ENCODE measurements around the gene SMAP1.

Gene SMAP1

DNA sequence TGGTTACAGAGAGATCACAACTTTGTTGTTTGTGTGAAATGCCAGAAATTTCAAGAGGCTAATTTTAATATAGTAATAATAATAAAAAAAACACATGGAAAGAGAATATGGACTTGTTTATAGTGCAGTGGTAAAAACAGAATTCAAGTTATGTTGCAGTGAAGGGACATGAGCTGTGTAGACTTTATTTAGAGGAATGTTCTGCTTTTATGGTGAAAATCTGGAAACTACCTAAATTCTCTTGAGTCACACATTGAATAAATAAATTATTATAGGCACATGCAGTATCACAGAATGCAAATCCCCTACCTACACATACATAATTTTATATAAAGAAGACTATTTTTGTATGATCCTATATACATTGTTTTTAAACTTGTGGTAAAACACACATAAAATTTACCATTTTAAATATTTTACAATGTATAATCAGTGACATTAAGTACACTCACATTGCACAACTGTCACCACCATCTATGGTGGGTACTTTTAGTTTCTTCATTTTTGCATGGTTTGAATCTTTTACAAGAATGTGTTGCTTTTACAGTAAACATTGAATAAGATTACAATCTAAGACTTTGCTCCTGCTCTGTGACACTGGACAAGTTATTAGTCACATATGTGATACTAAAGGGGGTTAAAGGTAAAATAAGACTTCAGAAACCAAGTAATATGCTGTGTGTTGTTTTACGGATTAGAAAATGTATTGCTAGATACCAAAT is 181.8 kb downstream of the SMAP1 start:
- H3K36me3 ChIP-seq (ENCODE audit: control insufficient read depth, insufficient read depth, low read length): no peaks in the 10 kb centered on the region
- no peaks in the 10 kb centered on the region for H3K4me1 ChIP-seq (ENCODE audit: control insufficient read depth, insufficient read depth, low read length)
- no peak overlapping the region for H3K9ac ChIP-seq (ENCODE audit: low read length)
- H3K4me3 ChIP-seq (ENCODE audit: low read length): no peak overlapping the region
- H3K27me3 ChIP-seq (ENCODE audit: control insufficient read depth, insufficient read depth, low read length): no peaks in the 10 kb centered on the region
- H3K9me3 ChIP-seq (ENCODE audit: control insufficient read depth, low read length): no peaks in the 10 kb centered on the region

DNA sequence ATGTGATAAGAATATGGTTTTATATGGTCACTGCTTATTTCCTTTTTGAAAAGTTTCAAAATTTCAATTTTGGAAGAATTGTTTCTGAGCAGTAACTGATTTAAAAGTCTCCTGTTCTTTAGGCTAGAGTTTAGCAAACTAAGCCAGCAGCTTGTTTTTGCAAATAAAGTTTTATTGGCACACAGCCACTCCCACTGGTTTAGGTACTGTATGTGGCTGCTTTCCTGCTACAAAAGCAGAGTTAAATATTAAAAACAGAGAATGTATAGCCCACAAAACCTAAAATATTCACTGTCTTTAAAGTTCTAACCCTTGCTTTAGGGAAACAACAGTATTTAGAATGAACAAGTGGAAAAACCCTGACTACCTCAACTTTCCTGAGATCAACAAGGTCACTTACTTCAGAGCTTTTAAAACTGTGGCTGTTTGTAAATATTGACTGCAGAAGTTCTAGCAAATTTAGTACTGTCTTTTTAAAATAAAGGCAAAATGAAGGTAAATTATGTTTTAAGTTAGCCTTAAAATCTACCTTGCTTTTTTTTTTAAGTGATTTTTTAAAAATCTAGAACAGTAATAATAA is 185.1 kb downstream of the SMAP1 start:
- no peaks in the 10 kb centered on the region for H3K9me3 ChIP-seq (ENCODE audit: control insufficient read depth, low read length)

DNA sequence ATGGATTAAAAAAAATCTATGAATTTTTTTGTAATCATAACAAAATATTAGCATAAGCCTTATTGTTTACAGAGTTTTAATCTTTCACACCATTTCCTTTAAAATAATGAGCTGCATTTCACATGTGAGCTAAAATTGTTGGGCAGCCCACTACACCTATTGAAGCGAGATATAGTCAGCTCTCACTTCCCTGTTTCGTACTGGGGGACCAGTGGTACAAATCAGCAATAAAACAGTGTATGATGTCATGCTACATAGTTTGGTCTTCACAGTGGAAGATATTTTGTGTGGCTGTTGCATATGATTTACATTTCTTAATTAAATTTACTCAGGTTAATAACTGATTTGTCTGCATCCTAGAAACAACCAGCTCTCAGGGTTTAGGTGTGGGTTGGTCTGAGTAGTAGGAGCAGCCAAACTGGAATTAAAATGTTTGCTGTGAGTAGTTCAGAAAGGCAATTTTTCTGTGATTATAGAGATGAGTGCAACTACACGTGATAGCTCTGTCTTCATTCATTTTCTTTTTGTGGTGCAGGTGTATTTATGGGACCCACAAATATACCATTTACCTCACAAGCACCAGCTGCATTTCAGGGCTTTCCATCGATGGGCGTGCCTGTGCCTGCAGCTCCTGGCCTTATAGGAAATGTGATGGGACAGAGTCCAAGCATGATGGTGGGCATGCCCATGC is 189.8 kb downstream of the SMAP1 start:
- Histone ChIP-seq H3K27me3 (ENCODE audit: control insufficient read depth, insufficient read depth, low read length) (no peaks in the 10 kb centered on the region), H3K9ac (ENCODE audit: low read length) (no peak overlapping the region)

More for the DNA sequence above, 185.1 kb downstream of the SMAP1 start:
- Histone ChIP-seq H3K27me3 (ENCODE audit: control insufficient read depth, insufficient read depth, low read length) (no peaks in the 10 kb centered on the region), H3K36me3 (ENCODE audit: control insufficient read depth, insufficient read depth, low read length) (no peaks in the 10 kb centered on the region), H3K9ac (ENCODE audit: low read length) (no peak overlapping the region), H3K4me1 (ENCODE audit: control insufficient read depth, insufficient read depth, low read length) (no peaks in the 10 kb centered on the region), H3K4me3 (ENCODE audit: low read length) (no peak overlapping the region)

DNA sequence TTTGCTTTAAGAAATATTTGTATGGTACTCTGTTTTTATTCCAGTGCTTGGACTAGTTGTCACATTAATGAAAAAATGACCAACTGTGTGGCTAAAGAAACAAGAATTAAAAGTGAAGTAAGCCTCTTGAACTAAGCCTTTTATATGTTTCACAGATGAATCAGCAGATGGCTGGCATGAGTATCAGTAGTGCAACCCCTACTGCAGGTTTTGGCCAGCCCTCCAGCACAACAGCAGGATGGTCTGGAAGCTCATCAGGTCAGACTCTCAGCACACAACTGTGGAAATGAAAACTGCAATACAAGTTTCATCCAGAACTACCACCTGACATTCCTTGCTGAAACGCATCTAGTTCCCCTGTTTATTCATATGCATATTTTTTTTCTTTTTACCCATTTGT is 192.4 kb downstream of the SMAP1 start:
- no peak overlapping the region for H3K9ac ChIP-seq (ENCODE audit: low read length)
- H3K27me3 ChIP-seq (ENCODE audit: control insufficient read depth, insufficient read depth, low read length): no peaks in the 10 kb centered on the region
- no peaks in the 10 kb centered on the region for H3K36me3 ChIP-seq (ENCODE audit: control insufficient read depth, insufficient read depth, low read length)
- H3K4me1 ChIP-seq (ENCODE audit: control insufficient read depth, insufficient read depth, low read length): no peaks in the 10 kb centered on the region
- H3K4me3 ChIP-seq (ENCODE audit: low read length): no peak overlapping the region
- no peaks in the 10 kb centered on the region for H3K9me3 ChIP-seq (ENCODE audit: control insufficient read depth, low read length)

More for the DNA sequence above, 189.8 kb downstream of the SMAP1 start:
- H3K36me3 ChIP-seq (ENCODE audit: control insufficient read depth, insufficient read depth, low read length): no peaks in the 10 kb centered on the region
- H3K9me3 ChIP-seq (ENCODE audit: control insufficient read depth, low read length): no peaks in the 10 kb centered on the region
- H3K4me3 ChIP-seq (ENCODE audit: low read length): no peak overlapping the region
- H3K4me1 ChIP-seq (ENCODE audit: control insufficient read depth, insufficient read depth, low read length): no peaks in the 10 kb centered on the region

DNA sequence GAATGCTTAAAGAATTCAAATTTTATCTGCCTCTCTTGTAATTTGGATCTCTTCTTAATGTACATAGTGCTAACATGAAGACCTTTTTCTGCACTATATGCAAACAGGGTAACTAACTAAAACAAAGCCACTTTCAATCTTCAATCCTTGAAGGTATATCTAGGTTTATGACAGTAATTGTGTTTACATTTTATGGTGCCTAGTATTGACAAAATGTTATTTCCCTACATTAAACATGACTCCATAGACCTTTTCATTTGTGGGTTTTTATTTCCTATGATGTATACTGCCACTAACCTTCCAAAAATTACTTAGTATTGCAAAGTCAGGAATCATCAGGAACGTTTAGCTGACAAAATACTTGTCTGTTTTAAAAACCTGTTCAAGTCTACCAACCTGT is 193.2 kb downstream of the SMAP1 start:
- no peaks in the 10 kb centered on the region for H3K9me3 ChIP-seq (ENCODE audit: control insufficient read depth, low read length)
- no peak overlapping the region for H3K4me3 ChIP-seq (ENCODE audit: low read length)
- H3K4me1 ChIP-seq (ENCODE audit: control insufficient read depth, insufficient read depth, low read length): no peaks in the 10 kb centered on the region
- no peaks in the 10 kb centered on the region for H3K27me3 ChIP-seq (ENCODE audit: control insufficient read depth, insufficient read depth, low read length)
- H3K36me3 ChIP-seq (ENCODE audit: control insufficient read depth, insufficient read depth, low read length): no peaks in the 10 kb centered on the region
- no peak overlapping the region for H3K9ac ChIP-seq (ENCODE audit: low read length)

DNA sequence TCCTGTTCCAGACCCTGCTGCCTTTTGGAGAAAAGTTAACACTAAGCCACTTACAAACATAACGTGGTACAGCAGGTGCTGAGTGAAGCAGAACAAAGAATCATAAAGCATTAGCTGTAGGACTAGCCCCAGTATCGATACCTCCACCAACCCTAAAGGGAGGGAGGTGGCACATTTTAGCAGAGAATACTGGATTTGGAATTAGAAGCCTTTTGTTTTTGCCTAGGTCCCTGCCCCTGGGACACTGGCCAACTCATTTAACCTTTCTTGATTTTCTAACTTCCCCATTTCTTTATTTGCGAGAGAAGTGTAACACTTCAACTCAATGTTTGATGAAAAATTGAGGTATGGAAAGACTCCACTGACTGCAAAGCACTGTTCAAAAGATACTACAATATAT is 195.7 kb downstream of the SMAP1 start:
- H3K9ac ChIP-seq (ENCODE audit: low read length): no peak overlapping the region
- no peaks in the 10 kb centered on the region for H3K9me3 ChIP-seq (ENCODE audit: control insufficient read depth, low read length)
- H3K36me3 ChIP-seq (ENCODE audit: control insufficient read depth, insufficient read depth, low read length): no peaks in the 10 kb centered on the region
- no peak overlapping the region for H3K4me3 ChIP-seq (ENCODE audit: low read length)
- H3K4me1 ChIP-seq (ENCODE audit: control insufficient read depth, insufficient read depth, low read length): no peaks in the 10 kb centered on the region
- H3K27me3 ChIP-seq (ENCODE audit: control insufficient read depth, insufficient read depth, low read length): no peaks in the 10 kb centered on the region

DNA sequence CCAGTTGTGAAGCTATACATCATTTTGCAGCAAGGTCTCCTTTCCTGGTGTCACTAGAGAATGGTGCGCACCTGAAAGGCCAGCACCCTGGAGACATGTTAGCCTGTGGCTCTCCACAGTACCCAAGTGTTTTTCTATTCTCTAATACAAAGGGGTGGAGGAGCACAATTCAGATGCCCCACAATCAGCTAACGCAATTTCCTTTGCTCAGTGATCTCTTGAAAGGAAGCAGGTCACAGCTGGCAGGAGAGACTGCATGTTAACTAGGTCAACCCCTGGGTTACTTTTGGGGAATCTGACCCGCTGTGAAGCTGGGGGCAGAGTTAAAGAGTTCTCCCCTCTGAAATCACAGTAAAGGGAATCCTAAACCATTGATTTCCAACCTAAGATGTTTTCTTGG is 196.7 kb downstream of the SMAP1 start:
- H3K27me3 ChIP-seq (ENCODE audit: control insufficient read depth, insufficient read depth, low read length): no peaks in the 10 kb centered on the region
- no peaks in the 10 kb centered on the region for H3K36me3 ChIP-seq (ENCODE audit: control insufficient read depth, insufficient read depth, low read length)
- H3K4me3 ChIP-seq (ENCODE audit: low read length): no peak overlapping the region
- no peak overlapping the region for H3K9ac ChIP-seq (ENCODE audit: low read length)
- H3K9me3 ChIP-seq (ENCODE audit: control insufficient read depth, low read length): no peaks in the 10 kb centered on the region
- H3K4me1 ChIP-seq (ENCODE audit: control insufficient read depth, insufficient read depth, low read length): no peaks in the 10 kb centered on the region

DNA sequence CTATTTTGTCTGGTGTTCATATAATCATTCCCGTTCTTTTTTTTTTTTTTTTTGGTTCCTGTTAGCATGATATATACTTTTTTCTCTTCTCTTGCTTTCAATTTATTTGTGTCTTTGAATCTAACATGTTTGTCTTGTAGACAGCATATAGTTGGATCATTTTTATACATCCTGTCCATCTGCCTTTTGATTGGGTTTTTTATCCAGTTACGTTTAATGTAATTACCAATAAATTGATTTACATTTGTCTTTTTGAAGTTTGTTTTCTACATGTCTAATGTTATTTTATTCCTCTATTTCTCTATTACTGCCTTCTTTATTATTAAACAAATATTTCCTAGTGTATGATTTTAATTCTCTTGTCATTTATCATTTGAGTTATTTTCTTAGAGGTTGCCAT is 204.8 kb downstream of the SMAP1 start:
- no peaks in the 10 kb centered on the region for H3K4me1 ChIP-seq (ENCODE audit: control insufficient read depth, insufficient read depth, low read length)
- H3K27me3 ChIP-seq (ENCODE audit: control insufficient read depth, insufficient read depth, low read length): peaks cover 4% of the 10 kb centered on the region
- no peak overlapping the region for H3K9ac ChIP-seq (ENCODE audit: low read length)
- no peaks in the 10 kb centered on the region for H3K36me3 ChIP-seq (ENCODE audit: control insufficient read depth, insufficient read depth, low read length)
- no peak overlapping the region for H3K4me3 ChIP-seq (ENCODE audit: low read length)
- no peaks in the 10 kb centered on the region for H3K9me3 ChIP-seq (ENCODE audit: control insufficient read depth, low read length)

DNA sequence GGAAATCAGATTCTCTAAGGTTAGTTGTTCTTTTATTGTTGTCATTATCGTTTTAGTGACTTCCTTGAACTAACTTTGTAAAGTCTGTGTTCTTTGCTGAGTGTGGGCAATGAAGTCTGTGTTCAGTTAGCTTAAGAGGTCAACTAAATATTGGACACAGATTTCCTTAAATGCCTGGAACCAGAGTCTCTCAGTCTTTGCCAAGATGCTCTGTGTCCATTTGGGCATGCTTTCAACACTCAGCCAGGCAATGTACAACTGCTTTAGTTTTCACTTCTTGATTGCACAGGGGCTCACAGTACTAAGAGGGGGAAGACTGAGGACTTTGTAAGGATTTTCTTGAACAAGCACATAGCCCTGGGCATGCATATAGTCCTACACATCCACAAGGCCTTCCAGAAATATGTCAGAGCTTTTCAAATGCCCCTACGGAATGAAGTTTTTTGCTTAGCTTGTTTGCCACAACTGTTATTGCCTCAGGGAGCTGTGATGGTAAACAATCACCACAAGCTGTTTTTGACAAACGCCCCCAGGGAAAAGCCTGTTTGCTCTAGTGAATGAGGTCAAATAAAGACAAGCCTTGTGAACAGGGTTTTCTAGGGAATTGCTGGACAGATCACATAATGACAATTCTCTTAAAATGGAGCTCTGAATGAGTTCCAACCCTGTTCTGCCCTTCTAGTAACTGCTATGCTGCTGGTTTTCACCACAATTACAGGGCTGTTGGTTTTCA is 206.7 kb downstream of the SMAP1 start:
- H3K9ac ChIP-seq (ENCODE audit: low read length): no peak overlapping the region
- no peak overlapping the region for H3K4me3 ChIP-seq (ENCODE audit: low read length)
- peaks cover 4% of the 10 kb centered on the region for H3K27me3 ChIP-seq (ENCODE audit: control insufficient read depth, insufficient read depth, low read length)
- no peaks in the 10 kb centered on the region for H3K36me3 ChIP-seq (ENCODE audit: control insufficient read depth, insufficient read depth, low read length)
- H3K4me1 ChIP-seq (ENCODE audit: control insufficient read depth, insufficient read depth, low read length): no peaks in the 10 kb centered on the region
- no peaks in the 10 kb centered on the region for H3K9me3 ChIP-seq (ENCODE audit: control insufficient read depth, low read length)

DNA sequence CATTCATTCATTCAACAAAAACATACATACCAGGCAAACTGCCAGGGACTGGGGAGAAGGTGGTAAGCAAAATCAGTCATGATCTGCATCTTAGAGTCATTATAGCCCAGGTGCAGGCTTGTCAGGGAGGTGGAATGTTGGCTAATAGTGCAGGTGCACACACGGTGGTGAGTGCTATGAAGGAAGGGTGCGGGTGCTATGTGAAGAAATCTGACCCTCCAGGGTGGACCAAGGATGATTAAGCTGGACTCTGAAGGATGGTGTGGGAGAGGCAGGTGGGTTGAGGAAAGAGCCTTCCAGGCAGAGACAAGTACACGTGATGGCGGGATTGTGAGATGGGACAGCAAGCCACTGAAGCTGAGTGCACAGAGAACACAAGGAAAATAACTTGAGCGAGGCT is 211.8 kb downstream of the SMAP1 start:
- Histone ChIP-seq H3K4me3 (ENCODE audit: low read length) (no peak overlapping the region), H3K9ac (ENCODE audit: low read length) (no peak overlapping the region), H3K9me3 (ENCODE audit: control insufficient read depth, low read length) (no peaks in the 10 kb centered on the region), H3K27me3 (ENCODE audit: control insufficient read depth, insufficient read depth, low read length) (no peaks in the 10 kb centered on the region), H3K36me3 (ENCODE audit: control insufficient read depth, insufficient read depth, low read length) (no peaks in the 10 kb centered on the region), H3K4me1 (ENCODE audit: control insufficient read depth, insufficient read depth, low read length) (peaks cover 5% of the 10 kb centered on the region)

DNA sequence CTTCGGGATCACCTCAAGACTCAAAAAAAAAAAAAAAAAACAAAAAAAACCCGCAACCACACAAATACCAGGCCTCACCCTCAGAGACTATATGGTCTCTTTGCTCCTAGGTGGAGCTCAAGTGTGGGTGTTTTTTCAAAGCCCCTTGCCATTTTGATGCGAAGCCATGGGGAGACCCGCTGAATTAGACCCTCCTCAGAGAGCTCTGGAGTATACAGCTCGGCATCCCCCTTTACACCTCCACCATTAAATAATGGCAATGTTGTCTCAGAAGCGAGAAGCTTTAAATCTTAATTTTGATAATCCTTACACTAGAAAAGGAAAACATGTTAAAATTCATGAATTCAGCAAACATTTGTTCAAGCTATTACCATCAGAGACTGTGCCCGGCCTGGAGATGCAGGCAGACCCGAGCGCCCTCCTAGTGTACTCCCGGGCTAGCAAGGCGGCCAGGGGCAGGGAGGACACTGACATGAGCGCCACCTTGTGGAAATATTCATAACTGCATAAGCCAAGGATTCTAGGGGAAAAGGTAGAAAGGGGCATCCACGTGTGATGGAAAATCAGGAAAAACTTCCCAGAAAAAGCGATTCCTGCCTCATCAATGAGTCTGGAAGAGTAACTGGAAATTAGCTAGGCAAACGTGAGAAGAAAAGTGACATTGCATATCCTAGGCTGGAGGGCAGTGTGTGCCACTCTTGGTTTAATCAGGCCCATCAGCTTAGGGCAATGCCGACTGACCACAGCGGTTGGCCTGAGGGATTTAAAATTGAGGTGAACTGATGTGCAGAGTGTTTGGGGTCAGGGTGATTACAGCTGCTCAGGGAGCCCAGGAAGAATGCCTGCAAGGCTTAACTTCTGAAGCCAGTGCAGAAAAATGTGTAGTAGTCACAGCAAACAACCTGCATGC is 216.6 kb downstream of the SMAP1 start:
- Histone ChIP-seq H3K36me3 (ENCODE audit: control insufficient read depth, insufficient read depth, low read length) (no peaks in the 10 kb centered on the region), H3K9me3 (ENCODE audit: control insufficient read depth, low read length) (no peaks in the 10 kb centered on the region), H3K9ac (ENCODE audit: low read length) (no peak overlapping the region), H3K4me3 (ENCODE audit: low read length) (no peak overlapping the region), H3K27me3 (ENCODE audit: control insufficient read depth, insufficient read depth, low read length) (no peaks in the 10 kb centered on the region), H3K4me1 (ENCODE audit: control insufficient read depth, insufficient read depth, low read length) (peaks cover 6% of the 10 kb centered on the region)
